Measurements from ENCODE around the gene TMCO6.
"Not testable (repeated sequence)": the region's sequence is repeated elsewhere in the genome, so short reads cannot be mapped to it uniquely, and the experiment has no call there.

DNA sequence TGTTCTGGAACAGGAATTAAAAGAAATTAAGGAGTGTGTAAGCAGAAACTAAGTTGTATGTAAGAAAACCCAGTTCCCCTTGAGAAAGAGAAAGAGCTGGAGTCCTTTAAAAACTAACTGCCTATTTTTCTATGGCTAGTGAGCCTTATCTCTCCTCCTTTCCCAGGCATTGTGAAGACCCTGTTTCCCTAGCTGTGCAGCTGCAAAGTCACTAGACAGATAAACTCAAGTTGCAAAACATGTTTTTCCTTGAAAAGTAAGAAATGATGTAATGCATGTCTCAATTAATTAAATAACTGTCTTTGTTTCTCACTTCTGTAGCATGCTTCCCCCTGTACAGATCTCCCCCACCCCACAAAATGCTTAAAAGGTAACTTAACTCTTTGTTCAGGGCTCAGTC lies 16.2 kb upstream of the TMCO6 start:
- TF ChIP-seq ZNF274 (IDR thresholded peaks at IDR 0.05; ENCODE audit: low read depth, low read length); SUZ12 (IDR thresholded peaks at IDR 0.05; ENCODE audit: extremely low read depth, insufficient read depth, insufficient read length): not testable (repeated sequence)
